HG02943 (cell line): ENCODE measurements around the gene ZNF362.

Experiments used
- ATAC-seq: cut with Tn5 transposase; IDR thresholded peaks from one replicate; pipeline ENCODE4 v1.9.1; 2021; ENCODE audit warnings: mild to moderate bottlenecking, low read depth, moderate library complexity; ENCODE audit not compliant: unreplicated experiment

ZNF362 gene

DNA sequence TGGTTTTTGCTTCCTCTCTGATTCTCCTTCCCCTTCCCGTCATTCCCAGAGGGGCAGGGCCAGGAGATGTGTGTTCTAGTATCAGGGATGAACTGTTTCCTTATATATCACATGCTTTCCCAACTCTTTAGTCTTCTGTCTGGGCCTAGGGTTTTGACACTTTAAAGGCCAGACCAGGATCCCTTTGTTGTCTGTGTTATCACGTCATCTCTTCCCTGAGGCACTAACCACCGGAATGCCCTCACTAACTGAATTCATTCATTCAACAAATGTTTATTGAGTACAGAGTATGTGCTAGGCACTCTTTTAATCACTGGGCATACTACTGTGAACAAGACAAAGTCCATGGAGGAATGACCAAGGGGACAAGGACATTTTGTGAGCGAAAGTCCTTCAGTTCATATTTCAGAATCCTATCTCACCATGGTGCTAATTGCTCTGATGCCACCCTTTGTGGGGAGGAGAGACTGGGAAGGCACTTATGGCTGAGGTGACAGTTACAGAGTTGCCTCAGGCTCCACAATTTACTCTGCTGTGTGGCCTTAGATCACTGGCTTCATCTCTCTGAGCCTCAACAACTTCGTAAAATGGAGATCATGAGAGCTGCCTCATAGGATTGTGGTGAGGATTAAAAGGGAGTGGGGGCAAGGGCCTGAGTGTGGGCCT lies 12.0 kb upstream of the ZNF362 start:
- no peak for ATAC-seq

DNA sequence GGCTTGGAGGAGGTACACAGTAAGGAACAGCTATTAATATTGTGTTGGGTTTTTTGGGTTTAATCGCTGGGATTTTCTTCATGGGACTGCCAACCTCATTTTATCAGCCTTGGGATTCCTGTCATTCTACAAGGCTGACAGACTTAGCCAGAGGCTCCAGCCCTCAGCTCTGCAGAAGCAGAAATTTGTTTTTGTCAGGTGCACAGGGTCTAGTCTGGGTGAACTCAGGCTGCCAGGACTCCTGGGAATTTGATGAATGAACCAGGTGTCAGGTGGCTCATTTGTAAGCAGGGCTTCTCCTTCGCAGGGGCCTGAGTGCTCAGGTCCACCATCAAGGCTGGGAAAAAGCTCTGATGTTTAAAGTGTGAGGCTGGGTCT lies 11.5 kb upstream of the ZNF362 start:
- ATAC-seq, result no peak

DNA sequence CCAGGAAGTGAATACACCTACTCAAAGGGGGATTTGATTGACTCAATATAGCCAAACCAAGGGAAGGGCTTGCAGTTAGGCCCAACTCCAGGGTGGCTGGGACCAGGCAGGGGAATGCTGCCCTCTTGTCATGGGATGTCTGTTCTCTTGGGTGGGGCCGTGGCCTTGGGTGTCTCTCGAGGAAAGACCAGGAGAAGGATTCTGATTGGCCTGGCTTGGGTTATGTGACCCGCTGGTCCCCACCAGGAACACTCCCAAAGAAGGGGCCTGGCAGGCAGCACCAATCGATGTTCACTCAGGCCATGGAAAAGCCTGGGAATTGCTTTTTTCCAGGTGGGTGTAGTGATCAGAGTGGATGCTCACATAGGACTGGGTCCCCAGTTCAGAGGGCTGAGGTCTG lies 10.1 kb upstream of the ZNF362 start:
- ATAC-seq, result no peak

DNA sequence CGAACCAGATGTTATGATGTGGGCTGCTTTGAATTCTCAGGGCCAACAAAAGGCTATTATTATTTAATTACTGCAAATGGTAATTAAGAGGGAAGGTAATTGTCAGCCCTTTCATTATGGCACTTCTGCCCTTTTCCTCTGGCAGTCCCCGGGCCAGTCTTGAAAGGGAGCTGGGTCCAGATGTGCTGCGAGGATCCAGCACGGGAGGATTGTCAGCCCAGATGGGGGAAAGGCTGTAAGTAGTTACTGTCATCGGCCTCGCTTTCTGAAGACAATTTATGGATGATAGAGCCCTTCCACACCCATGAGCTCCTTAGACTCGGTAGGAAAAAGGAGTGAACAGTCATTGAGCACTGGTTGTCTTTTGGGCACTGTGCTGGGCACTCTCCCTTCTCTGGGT lies 8.7 kb upstream of the ZNF362 start:
- no peak for ATAC-seq

DNA sequence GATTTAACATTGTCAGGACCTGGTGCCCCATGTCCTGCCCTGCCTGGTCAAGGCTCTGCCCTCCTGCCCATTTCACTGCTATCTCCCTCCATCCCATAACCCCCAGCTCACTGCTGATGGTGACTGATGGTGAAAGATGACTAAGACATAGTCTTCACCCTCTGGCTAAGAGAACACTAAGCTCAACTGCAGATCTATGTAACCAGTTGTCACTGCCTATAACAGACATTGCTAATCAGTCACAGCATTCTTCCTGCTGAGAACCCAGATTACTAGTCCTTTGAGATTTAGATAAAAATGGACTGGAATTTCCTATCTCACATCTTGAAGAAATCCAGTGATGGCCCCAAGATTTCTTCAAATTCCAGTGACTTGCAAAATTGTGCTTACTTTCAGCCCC lies 8.0 kb upstream of the ZNF362 start:
- no peak for ATAC-seq

DNA sequence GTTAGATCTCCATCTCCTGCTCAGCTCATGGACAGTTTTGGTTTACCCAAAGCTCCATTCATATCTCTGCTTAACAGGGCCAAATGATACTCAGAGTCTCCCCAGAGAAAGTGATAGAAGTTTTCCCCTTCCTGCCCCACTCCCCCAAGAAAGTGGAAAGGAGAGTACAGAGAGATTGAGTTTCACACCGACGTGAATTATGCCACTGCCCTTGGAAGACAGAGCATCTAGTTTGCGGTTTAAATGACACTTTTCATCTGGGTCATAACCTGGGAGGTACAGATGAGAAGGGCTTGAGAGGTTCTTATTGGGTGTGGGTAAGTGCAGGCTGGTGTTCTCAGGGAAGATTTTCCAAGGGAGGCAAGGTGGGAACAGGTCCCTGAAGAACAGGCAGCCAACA lies 6.9 kb upstream of the ZNF362 start:
- ATAC-seq, result no peak

DNA sequence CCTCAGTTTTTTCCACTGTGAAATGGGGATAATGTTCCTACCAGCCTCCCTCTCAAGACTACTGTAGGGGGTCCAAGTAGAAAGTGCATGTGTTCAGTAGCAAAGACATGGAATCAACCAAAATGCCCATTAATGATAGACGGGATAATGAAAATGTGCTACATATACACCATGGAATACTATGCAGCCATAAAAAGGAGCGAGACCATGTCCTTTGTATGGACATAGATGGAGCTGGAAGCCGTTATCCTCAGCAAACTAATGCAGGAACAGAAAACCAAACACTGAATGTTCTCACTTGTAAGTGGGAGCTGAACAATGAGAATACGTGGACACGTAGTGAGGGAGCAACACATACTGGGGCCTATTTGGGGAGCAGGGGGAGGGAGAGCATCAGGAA lies 6.1 kb upstream of the ZNF362 start:
- no peak for ATAC-seq

DNA sequence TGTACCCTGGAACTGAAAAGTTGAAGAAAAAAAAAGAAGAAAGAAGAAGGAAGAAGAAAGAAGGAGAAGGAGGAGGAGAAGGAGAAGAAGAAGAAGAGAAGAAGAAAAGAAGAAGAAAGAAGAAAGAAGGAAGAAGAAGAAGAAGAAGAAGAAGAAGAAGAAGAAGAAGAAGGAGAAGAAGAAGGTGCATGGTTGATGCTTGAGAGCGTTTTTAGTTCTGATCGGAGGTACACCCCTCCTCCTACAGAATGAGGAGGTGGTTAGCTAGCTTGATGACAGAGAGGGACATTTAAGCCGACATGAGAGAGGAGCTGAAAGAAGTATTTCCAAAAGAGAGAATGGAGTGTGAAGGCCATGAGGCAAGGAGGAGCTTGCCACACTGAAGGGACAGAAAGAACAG lies 5.6 kb upstream of the ZNF362 start:
- no peak for ATAC-seq

DNA sequence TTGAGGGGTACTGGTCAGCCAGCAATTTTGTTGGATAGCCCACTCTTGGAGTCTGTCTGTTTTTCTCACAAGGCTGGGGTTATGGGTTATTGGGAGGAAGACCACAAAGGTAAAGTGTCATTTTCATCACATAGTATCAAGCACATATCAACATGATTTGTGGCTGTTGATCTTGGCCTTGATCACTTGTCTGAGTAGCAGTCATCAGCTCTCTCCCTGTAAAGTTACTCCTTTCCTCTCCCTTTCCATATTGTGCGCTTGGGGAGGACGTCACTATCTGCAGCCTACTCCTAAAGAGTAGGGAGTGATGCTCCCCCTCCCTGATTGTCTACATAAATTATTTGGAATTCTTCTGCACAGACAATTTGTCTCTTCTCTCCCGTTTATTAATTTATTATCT lies 1.8 kb upstream of the ZNF362 start:
- no peak for ATAC-seq

DNA sequence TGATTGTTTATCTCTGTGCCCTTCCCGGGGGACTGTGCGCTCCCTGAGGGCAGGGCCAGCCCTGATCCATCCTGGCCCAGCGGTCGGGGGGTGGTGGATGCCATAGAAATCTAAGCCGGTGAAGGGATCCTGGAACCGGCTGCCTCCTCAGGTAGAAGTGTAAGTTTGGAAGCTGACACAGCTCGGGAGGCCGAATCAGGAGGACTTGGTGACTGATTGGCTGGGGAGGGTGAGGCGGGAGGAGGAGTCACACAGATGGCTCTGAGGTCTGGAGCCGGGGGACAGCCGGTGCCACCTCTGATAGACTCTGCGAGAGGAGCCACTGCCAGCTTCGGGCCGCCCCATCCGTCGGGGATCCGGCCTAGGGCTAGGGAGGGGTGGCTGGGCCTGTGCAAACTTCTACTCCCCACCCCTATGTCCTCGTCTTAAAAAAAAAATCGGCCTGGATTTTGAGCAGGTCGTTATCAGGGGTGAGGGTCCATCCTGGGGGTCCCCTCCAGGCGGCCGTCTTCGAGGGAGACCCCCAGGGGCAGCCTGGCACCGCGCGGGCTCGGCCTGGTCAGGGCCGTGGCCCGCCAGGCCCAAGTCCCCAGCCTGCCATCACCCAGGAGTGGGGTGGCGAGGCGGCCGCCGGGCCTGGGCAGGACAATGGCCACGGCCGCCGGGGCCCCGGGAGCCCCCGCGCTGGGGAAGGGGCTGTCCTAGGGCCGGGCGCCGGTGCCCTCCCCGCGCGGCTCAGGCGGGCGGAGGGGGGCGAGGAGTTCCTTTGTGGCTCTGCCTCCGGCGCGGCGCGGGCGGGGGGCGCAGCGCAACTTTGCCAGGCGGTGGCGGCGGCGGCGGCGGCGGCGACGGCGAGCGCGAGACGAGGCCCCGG lies 708 bp upstream of the ZNF362 start:
- no peak for ATAC-seq

DNA sequence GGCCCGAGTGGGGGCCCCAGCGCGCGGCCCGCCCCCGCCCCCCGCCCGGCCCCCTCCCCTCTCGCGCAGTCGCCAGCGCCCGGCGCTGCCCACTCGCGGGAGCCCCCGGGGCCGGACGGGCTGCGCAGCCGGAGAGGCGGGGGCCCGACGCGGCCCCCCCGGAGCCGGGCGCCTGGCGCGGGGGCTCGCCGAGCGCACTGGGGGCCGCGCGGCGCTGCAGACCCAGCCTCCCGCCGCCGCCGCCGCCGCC lies 146 bp upstream of the ZNF362 start:
- ATAC-seq, result no peak

DNA sequence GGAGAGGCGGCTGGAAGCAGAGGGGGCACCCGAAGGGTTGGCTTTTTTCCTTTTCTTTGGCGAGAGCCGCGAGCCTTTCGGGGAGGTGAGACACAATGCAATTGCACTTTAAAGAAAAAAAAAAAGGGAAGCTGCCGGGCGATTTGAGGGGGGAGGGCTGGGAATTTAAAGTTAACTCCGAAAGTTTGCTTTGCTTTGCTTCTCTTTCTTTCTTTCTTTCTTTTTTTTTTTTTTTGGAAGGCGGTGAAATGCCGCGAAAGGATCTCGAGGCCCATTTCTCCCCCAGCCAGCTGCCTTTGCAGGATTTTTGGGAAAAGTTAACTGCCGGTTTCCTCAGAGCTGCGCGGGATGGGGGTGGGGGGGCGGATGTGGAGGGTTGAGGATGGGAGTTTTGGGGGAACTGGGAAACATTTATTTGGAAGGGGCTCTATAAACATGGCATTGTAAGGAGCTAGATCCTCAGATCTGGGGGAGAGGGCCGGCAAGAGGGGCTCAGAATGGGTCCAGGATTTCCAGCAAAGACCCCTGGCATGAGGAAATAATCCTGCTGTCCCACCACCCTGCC lies 997 bp downstream of the ZNF362 start:
- no peak for ATAC-seq

DNA sequence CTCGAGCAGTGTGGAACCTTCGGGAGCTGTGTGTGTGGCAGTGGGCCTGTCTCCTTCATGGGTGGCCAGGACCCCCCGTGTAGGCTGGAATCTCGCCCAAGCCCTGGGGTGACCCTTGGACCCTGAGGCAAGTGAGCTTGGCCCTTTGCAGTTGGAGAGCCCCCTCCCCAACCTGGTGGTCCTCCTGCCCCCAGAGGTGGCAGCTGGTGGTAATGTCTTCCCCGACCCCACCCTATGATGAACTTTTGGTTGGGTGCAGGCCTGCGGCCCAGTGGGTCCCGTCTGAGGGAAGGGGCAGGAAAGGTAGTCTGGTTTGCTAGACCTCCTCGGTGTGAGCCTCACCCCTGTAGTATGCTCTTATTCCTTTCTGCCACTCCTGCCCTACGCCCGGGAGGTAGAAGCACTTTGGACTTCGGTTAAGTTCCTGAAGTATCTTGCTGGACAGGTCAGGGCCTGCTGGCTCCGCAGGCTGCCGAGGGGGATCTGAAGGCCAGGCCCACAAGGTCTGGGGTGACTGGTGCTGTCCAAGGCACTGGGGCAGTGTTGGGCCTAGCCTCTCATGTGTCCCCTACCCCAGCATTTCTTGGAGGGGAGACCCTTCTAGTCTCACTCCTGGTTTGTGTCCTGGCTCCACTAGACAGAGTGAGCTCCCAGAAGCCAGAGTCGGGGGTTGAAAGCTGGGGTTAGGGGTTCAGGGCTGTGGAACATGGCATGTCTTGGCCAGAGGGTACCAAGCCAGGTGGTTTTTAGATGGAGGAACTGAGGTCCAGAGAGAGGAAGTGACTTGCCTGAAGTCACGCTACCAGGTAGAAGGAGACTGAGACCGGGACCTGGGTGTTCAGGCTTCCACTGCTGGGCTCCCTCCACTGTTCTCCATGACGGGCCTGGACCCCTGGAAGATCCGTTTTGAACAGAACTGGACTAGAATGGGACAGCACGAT lies 1.8 kb downstream of the ZNF362 start:
- no peak for ATAC-seq

DNA sequence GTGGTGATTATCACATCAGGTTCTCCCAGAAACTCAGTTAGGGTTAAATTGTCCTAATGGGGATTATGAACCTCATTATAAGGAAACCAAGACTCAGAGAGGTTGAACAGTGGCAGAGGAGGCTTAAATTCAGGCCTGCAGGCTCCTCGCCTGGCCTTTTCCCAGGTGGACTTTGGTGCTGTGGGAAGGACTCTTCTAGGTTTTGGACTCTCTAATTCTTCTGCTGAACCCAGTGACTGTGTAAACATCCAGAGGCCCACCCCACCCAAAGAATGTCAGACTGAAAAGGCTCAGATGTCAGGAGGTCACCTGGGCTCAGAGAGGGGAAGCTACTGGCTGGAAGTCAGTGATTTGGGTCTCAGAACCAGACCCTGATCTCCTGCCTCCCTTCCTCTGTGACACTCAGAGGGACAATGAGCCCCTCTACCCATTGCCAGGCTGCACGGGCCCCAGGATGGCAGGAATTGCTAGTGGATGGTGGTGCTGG lies 2.5 kb downstream of the ZNF362 start:
- ATAC-seq, result no peak

DNA sequence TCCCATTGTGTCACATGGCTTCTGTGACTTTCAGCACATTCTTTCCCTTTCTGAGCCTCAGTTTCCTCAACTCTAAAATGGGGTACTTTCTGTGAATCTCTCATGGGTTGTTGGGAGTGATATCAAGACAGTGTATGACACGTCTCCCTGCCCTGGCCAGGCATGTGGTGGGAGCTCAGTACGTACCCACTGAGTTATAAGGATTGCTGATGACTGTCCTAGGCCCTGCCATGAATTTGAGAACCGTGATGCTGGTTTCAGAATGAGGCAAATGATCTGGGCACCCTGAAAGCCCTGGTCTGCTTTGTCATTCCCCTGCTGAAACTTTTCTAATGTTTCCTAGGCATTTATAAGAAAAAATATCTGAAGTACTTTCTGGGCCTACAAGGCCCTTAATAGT lies 3.6 kb downstream of the ZNF362 start:
- no peak for ATAC-seq

DNA sequence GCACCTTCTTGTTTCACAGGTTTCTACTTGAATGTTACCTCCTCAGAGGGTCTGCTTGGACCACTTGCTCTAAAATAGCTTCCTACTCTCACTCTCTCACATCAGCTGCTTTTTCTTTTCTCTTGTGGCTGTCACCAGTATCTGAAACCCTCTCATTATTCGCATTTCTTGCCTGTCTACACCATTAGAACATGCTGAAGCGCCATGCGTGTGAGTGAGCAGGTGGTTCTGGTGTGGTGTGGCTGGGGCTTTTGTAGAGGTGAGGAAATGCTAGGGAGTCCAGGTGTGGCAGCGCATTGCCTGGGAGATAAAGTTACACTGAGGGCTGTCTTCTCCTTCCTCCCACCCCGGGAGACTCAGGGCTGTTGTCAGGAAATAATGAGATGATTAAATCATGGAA lies 4.1 kb downstream of the ZNF362 start:
- ATAC-seq, result no peak

DNA sequence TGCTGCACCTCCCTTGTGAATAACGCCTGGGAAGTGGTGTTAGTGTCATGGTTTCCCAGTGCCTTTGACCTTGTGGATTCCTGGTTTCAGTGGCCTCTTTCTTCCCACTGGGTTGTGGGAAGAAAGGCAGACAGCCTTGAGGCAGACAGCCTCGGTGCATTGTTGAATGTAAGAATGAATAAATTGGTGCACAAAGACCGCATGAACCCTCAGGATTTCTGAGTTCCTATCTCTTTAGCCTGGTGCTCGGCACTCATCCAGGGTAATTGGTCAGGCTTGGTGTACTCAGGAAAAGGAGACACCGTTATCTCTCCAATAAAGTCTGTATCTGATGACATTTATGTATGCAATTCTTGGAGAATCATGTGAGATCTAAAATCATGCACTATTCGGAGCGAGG lies 5.1 kb downstream of the ZNF362 start:
- no peak for ATAC-seq

DNA sequence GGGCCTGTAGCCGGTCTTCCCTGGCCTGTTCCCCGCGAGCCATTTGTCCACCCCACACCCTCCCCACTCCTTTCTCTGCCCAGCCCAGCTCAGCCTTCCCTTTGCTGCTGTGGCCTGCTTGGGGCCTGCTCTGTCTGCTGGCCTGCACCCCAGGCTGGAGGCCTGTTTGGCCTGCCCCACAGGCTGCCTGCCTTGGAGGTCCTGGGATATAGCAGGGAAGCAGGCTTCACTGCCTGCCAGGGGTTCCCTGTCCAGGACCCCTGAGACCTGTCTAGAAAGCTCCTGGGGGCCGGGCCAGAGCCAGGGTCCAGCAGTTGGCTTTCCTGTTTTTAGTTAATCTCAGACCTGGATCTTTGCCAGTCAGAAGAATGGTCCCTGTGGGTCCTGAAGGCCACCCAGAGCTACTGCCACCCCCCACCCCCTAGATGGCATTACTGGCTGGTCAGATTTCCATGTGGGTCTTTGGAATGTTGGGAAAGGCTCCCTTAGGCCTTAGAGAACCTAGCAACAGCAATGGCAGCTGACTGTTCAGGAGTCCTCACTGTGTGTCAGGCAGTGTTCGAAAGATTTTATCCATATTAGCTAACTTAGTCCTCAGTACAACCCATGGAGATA lies 7.7 kb downstream of the ZNF362 start:
- ATAC-seq, result no peak

DNA sequence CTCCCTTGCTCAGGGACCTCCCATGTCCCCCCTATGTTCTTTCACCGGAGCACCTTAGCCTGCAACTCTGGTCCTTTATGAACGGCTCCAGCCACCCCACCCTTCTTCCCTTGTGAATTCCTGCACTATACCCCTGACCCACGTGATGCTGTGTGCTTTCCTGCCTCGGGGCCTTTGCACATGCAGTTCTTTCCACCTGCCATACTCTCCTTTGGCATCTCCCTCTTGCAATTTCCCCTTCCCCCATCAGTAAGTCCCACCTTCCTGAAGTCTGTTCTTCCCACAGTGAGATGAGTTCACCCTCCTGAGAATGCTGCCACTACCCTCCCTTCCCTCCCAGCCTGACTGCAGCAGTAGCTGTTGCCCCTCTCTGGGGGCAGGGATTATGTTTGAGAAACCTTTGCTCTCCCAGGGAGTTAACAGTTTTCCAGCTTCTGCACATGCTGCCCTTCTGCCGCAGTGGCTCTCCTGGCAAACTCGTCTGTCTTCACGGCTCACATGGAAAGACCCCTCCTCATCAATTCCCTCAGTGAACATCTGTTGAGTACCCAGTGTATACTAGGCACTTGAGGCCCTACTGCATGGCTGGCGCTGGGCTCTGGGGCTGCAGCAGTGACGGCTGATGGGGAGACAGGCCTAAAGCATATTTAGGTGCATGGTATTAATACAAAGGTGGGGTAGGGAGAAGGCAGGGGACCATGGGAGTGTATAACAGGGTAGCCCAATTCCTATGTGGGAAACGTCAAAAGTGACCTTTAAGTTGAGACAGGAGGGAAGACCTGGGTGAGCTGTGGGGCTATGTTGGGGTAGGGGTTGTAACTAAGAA lies 9.7 kb downstream of the ZNF362 start:
- no peak for ATAC-seq

DNA sequence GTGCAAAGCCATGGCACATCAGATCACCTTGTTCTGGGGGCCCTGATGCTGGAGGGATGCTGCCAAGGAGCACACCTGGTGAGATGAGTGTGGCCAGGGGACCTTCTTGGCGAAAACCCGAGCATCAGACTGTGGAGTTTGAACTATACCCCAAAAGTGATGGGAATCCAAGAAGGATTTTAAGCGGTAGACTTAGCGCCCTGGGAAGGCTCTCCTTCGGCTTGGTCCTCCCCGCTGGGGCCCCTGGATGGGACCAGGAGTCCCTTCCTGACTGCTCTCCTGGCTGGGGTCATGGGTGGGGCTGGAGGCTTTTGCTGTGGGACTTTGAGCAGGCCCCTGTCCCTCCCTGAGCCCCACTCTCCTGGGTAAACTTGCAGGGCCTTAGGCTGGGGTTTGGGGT lies 10.5 kb downstream of the ZNF362 start:
- ATAC-seq, result no peak
